Transverse colon (tissue), 4 donors: ENCODE measurements around the gene TMEM175. TPM values are rescaled to one million over a fixed set of nuclear protein-coding genes. Genes with fewer than 3 reads are reported as not detected.

ENCODE experiments used
- DNase-seq: peaks from one replicate; pipeline ENCODE4 v3.0.0-alpha.2; 2019
- H3K27ac ChIP-seq, 4 donors: fragments of 200-600 bp; sonication (generic); 2 replicates each; pipeline ENCODE4 v1.5.1; 2016 to 2018; ENCODE audit warnings: inconsistent platforms in 4 of 4
- H3K27me3 ChIP-seq: fragments of 200-600 bp; sonication (generic); 2 replicates; pipeline ENCODE4 v1.5.1; 2017; ENCODE audit warnings: inconsistent platforms
- H3K36me3 ChIP-seq, 4 donors: fragments of 200-600 bp; sonication (generic); 2 replicates each; pipeline ENCODE4 v1.5.1; 2017 to 2019; ENCODE audit warnings: inconsistent platforms in 4 of 4
- H3K4me1 ChIP-seq, 4 donors: fragments of 200-600 bp; sonication (generic); 2 replicates each; pipeline ENCODE4 v1.5.1; 2017 to 2020; ENCODE audit warnings: inconsistent platforms in 4 of 4
- H3K4me3 ChIP-seq, 4 donors: fragments of 200-600 bp; sonication (generic); 1 replicate in 1 of 4; 2 replicates in 3 of 4; pipeline versions ENCODE4 v1.5.1 to v1.6.1; 2017 to 2019; ENCODE audit warnings: inconsistent platforms in 4 of 4
- H3K9me3 ChIP-seq, 2 donors: fragments of 200-600 bp; sonication (generic); 2 replicates each; pipeline ENCODE4 v1.5.1; 2017 to 2019; ENCODE audit warnings: inconsistent platforms in 2 of 2
- EP300 ChIP-seq: sonication (generic); formaldehyde crosslinking; IDR thresholded peaks from one replicate; pipeline ENCODE4 v1.6.1; 2017; ENCODE audit warnings: antibody characterized with exemption, low read depth
- POLR2A ChIP-seq: fragments of 450-650 bp; IDR thresholded peaks from one replicate; pipeline ENCODE4 v1.6.1; 2016; ENCODE audit warnings: antibody characterized with exemption, mild to moderate bottlenecking, moderate library complexity
- POLR2AphosphoS5 ChIP-seq, 3 donors: sonication (generic); formaldehyde crosslinking; IDR thresholded peaks; one replicate each; pipeline ENCODE4 v1.6.1; 2016; ENCODE audit warnings: antibody characterized with exemption in 3 of 3
- WGBS, 2 donors: methylation state at CpG; one replicate each; pipeline ENCODE4 v1.1.5; 2018; ENCODE audit warnings: low coverage in 1 of 2; 5-methylcytosine and 5-hydroxymethylcytosine counted together
- in situ Hi-C, 4 donors: fragments of 200-750 bp; cut with MboI; loops; one replicate each; pipeline versions ENCODE4 v1.15.0 to v1.15.1; 2017; ENCODE audit warnings: low sequenced_read_pairs in 3 of 4, low pct_ligation_motif_present in 1 of 4, low pct_unique_long_range_greater_than_20kb in 1 of 4
- intact Hi-C: fragments of 100-400 bp; cut with DNase I; formaldehyde crosslinking; loops from one replicate; pipeline ENCODE4 v1.15.1; 2023; ENCODE audit warnings: low total_unique reads
- total RNA-seq, 4 donors: library from RNA; depleted of rRNA; stranded (reverse); fragments of >200 nt; gene quantifications; one replicate each; pipeline ENCODE4 v1.1.0, GENCODE V29; 2016
- TF ChIP-seq, protein P1 (sequence below), 5 experiments: fragments of 200-600 bp in 3 of 5; fragments of 450-650 bp in 2 of 5; sonication (generic) in 3 of 5; IDR thresholded peaks; 1 replicate in 2 of 5; 2 replicates in 3 of 5; pipeline ENCODE4 v1.5.1; 2016 to 2017; ENCODE audit warnings: antibody characterized with exemption in 5 of 5, inconsistent platforms in 3 of 5, mild to moderate bottlenecking in 2 of 5, moderate library complexity in 1 of 5

TMEM175 gene
- total RNA-seq, 4 donors from 2014 or later: 44.0 to 116 (median 50.5) TPM

- WGBS, 2 donors: 90% methylated on average over 17 of the region's 17 CpGs; no CpG with 5 or more reads in 1 of the 2 donors
- H3K4me3 ChIP-seq: no peak overlapping the region
Observed at GRCh38 chr4:982291-982690, 50.0 kb downstream of the TMEM175 start.

DNA sequence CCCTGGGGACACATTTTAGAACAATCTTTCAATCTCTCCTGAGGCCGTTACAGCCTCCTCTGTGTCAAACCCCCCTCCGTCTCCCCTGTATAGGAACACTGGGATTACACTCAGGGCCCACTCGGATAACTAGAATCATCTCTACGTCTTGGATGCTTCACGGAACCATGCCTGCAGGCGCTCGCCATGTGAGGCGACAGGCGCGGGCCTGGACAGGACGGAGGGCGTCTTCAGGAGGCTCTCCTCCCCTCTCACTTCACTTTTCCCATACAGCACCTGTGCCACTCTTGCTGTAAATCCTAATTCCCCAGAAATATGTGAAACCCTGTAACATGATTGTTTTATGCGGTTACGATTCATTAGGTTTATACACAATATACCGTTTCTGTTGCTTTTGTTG is 50.6 kb downstream of the TMEM175 start:
- Histone ChIP-seq H3K27ac (no peak overlapping the region), H3K36me3 (no peaks in the 10 kb centered on the region), H3K27me3 (no peaks in the 10 kb centered on the region), H3K4me3 (no peak overlapping the region), H3K4me1 (peaks cover 19 to 30% (median 25%) of the 10 kb centered on the region in 4 donors), H3K9me3 (no peaks in the 10 kb centered on the region)
- 95 to 100% methylated on average over 3 to 15 of the region's 15 CpGs for WGBS, 2 donors
- DNase-seq: no peak
- intact Hi-C loops: no loop called here
- TF ChIP-seq, protein P1, sequence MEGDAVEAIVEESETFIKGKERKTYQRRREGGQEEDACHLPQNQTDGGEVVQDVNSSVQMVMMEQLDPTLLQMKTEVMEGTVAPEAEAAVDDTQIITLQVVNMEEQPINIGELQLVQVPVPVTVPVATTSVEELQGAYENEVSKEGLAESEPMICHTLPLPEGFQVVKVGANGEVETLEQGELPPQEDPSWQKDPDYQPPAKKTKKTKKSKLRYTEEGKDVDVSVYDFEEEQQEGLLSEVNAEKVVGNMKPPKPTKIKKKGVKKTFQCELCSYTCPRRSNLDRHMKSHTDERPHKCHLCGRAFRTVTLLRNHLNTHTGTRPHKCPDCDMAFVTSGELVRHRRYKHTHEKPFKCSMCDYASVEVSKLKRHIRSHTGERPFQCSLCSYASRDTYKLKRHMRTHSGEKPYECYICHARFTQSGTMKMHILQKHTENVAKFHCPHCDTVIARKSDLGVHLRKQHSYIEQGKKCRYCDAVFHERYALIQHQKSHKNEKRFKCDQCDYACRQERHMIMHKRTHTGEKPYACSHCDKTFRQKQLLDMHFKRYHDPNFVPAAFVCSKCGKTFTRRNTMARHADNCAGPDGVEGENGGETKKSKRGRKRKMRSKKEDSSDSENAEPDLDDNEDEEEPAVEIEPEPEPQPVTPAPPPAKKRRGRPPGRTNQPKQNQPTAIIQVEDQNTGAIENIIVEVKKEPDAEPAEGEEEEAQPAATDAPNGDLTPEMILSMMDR (IDR thresholded peaks at IDR 0.05): no peak
- no peak for TF ChIP-seq POLR2AphosphoS5 (IDR thresholded peaks at IDR 0.05)
- TF ChIP-seq POLR2A: no peak
- no peak for TF ChIP-seq EP300
- in situ Hi-C loops: no loop called here

More at GRCh38 chr4:982291-982690, 50.0 kb downstream of the TMEM175 start:
- Histone ChIP-seq H3K27ac (no peak overlapping the region), H3K4me1 (peaks cover 15 to 25% (median 20%) of the 10 kb centered on the region in 4 donors), H3K9me3 (no peaks in the 10 kb centered on the region), H3K27me3 (no peaks in the 10 kb centered on the region), H3K36me3 (no peaks in the 10 kb centered on the region)
- intact Hi-C loops: no loop called here
- in situ Hi-C loops: no loop called here
- TF ChIP-seq POLR2A: no peak
- TF ChIP-seq, protein P1 (IDR thresholded peaks at IDR 0.05): no peak
- no peak for TF ChIP-seq EP300
- TF ChIP-seq POLR2AphosphoS5 (IDR thresholded peaks at IDR 0.05): no peak
- no peak for DNase-seq

DNA sequence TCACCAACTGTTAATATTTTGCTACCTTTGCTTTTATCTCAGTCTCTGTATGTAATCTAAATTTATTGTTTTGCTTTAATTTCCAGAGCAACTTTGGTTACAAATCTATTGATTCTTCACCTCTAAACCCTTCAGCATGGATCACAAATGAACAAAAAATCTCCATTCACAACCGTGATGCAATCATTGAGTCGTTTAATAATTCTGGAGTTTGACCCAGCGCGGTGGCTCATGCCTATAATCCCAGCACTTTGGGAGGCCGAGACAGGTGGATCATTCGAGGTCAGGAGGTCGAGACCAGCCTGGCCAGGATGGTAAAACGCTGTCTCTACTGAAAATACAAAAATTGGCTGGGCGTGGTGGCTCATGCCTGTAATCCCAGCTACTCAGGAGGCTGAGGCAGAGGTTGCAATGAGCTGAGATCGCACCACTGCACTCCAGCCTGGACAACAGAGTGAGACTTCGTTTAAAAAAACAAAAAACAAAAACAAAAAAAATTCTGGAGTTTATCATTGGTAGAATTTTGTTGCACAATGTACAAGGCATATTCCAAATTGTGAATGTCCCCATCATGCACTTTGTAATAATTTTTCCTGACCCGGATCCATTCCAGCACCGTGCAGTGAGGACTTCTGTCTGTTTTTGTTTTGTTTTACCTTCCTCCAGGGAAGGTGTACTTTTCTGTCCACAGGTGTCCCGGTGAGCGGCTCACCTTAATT is 52.2 kb downstream of the TMEM175 start:
- Histone ChIP-seq H3K36me3 (no peaks in the 10 kb centered on the region), H3K9me3 (no peaks in the 10 kb centered on the region), H3K27me3 (no peaks in the 10 kb centered on the region), H3K4me3 (peak overlapping the region in 3 of 4 donors; percentile 13 to 40 (median 15)), H3K27ac (peak overlapping the region in 3 of 4 donors; percentile 11 to 27 (median 14)), H3K4me1 (peaks cover 22 to 34% (median 29%) of the 10 kb centered on the region in 4 donors)
- in situ Hi-C loops: no loop called here
- no peak for DNase-seq
- intact Hi-C loops: no loop called here
- TF ChIP-seq POLR2AphosphoS5 (IDR thresholded peaks at IDR 0.05) (no peak), POLR2A (no peak), EP300 (no peak)
- TF ChIP-seq, protein P1 (IDR thresholded peaks at IDR 0.05): no peak
- 59 to 66% methylated on average over 13 to 15 of the region's 15 CpGs for WGBS, 2 donors

DNA sequence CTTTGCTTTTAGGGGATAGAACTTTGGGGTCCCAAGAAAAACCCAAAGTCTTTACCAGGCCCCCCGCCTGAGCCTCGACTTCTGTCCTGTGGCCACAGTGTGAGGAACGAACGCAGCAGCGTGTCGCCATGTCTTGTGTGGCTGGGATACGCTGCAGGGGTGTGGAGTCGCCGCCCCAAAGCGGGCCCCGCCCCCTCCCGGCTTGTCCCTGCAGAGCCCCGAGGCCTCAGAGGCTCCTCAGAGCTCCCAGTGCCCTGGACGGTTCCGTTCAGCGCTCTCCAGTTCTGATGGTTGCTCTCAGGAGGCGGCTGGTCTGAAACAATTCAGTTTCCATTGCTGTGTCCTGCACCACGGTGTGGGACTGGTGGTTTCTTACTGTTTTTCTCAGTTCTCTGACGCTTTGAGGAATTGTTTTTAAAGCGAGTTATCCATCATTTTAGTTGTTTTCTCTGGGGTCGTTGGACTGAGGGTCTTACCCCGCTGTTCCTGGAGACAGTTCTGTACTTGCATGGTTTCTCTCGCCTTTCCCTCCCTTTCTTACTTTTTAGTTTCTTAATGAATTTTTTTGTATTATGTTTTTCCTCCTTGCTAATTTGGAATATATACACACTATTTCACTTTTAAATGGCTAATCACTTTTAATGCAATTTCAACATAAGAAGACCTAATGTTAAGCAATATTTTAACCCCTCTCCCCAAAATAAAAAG is 53.0 kb downstream of the TMEM175 start:
- intact Hi-C loops (no loop called here), in situ Hi-C loops (no loop called here)
- H3K27ac ChIP-seq: peak overlapping the region in 3 of 4 donors; percentile 11 to 27 (median 14)
- peak in 2 of 3 donors; percentile 56 to 72 for TF ChIP-seq POLR2AphosphoS5 (IDR thresholded peaks at IDR 0.05)
- TF ChIP-seq EP300: no peak
- TF ChIP-seq, protein P1 (IDR thresholded peaks at IDR 0.05): no peak
- TF ChIP-seq POLR2A: peak; percentile 55
- 49 to 53% methylated on average over 9 to 23 of the region's 23 CpGs for WGBS, 2 donors
- peak; percentile 89 for DNase-seq
- H3K9me3 ChIP-seq: no peaks in the 10 kb centered on the region
- no peaks in the 10 kb centered on the region for H3K36me3 ChIP-seq
- H3K27me3 ChIP-seq: no peaks in the 10 kb centered on the region
- peaks cover 22 to 34% (median 29%) of the 10 kb centered on the region in 4 donors for H3K4me1 ChIP-seq
- H3K4me3 ChIP-seq: peak overlapping the region in 3 of 4 donors; percentile 13 to 40 (median 15)
